ENCODE results near the gene BAMBI.

DNA sequence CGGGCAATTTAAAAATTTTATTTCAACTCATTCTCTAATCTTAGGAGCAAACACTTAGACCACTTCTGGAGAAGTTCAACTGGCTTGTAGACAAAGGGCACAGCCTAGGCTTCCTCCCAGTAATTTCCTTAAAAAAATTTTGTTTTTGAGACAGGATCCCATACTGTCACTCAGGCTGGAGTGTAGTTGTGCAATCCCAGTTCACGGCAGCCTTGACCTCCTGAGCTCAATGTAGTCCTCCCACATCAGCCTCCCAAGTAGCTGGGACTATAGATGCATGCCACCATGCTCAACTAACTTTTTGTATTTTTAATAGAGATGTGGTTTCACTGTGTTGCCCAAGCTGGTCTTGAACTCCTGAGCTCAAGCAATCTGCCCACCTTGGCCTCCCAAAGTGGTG, 38.4 kb downstream of the BAMBI start:
- TF ChIP-seq POLR2A (IDR thresholded peaks at IDR 0.05; ENCODE audit: low read length) (no peak), GATA1 (IDR thresholded peaks at IDR 0.05; ENCODE audit: low read depth, low read length) (no peak)
